ENCODE results near the gene PITPNM3. TPM values are rescaled to one million over a fixed set of nuclear protein-coding genes. Genes with fewer than 3 reads are reported as not detected.

Gene PITPNM3
- total and polyA plus RNA-seq, 12 donors: 0.12 to 0.70 (median 0.33) TPM

DNA sequence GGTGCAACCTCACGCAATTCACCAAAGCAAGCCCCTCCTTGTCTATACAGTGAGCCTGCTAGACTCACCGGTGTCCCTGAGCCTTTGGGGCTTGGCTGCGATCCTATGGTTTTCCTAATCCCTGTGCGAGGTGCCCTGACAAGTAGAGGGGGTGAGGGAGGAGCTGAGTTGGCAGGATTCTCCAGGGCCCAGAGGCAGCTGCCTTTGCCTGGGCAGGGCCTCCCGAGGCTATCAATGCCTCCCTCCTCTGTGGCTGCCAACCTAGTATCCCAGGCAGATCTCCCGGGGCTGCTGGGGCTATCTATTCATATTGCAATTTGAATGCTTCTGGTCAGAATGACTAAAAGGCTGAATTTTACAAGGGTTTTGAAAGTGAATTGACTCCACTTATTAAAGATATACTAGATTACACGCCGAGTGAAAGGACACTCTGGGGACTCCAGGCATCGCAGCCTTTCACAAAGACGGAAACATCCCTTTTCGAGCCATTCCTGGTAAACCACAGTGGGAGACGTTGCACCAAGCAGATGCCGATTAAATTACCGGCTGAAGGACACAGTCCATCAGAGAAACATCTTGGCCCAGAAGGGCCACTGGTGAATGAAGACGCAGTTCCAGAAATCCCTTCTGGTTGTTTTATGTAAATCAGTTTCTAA is 11.3 kb upstream of the PITPNM3 start:
- no peak for DNase-seq
- no peak overlapping the region for H3K27ac ChIP-seq
- no peaks in the 10 kb centered on the region for H3K9me3 ChIP-seq
- peaks cover 0 to 15% (median 0%) of the 10 kb centered on the region in 7 donors for H3K27me3 ChIP-seq
- no peaks in the 10 kb centered on the region for H3K4me1 ChIP-seq
- no peaks in the 10 kb centered on the region for H3K36me3 ChIP-seq
- TF ChIP-seq, protein P1, sequence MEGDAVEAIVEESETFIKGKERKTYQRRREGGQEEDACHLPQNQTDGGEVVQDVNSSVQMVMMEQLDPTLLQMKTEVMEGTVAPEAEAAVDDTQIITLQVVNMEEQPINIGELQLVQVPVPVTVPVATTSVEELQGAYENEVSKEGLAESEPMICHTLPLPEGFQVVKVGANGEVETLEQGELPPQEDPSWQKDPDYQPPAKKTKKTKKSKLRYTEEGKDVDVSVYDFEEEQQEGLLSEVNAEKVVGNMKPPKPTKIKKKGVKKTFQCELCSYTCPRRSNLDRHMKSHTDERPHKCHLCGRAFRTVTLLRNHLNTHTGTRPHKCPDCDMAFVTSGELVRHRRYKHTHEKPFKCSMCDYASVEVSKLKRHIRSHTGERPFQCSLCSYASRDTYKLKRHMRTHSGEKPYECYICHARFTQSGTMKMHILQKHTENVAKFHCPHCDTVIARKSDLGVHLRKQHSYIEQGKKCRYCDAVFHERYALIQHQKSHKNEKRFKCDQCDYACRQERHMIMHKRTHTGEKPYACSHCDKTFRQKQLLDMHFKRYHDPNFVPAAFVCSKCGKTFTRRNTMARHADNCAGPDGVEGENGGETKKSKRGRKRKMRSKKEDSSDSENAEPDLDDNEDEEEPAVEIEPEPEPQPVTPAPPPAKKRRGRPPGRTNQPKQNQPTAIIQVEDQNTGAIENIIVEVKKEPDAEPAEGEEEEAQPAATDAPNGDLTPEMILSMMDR (IDR thresholded peaks at IDR 0.05): no peak
- WGBS, 2 donors: 62 to 65% methylated on average over 15 of the region's 15 CpGs
- H3K4me3 ChIP-seq: no peak overlapping the region
- ATAC-seq: no peak
- intact Hi-C loops (cut with DNase I): no loop called here

DNA sequence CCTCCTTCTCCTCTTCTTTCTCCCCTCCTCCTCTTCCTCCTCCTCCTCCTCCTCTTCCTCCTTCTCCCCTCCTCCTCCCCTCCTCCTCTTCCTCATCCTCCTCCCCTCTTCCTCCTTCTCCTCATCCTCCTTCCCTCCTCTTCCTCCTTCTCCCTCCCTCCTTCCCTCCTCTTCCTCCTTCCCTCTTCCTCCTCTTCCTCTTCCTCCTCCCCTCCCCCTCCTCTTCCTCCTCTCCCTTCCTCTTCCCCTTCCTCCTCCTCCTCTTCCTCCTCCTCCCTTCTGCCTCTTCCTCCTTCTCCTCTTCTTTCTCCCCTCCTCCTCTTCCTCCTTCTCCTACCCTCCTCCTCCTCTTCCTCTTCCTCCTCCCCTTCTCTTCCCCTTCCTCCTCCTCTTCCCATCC is 5.1 kb upstream of the PITPNM3 start:
- Histone ChIP-seq H3K27me3 (peaks cover 0 to 16% (median 0%) of the 10 kb centered on the region in 7 donors), H3K9me3 (no peaks in the 10 kb centered on the region), H3K27ac (no peak overlapping the region), H3K36me3 (no peaks in the 10 kb centered on the region), H3K4me3 (no peak overlapping the region), H3K4me1 (peaks cover 0 to 9% (median 0%) of the 10 kb centered on the region in 9 donors)
- ATAC-seq (no peak), DNase-seq (no peak)
- TF ChIP-seq, protein P1 (IDR thresholded peaks at IDR 0.05): no peak
- intact Hi-C loops (cut with DNase I): no loop called here

GRCh38 chr17:6560496-6560895 is 4.1 kb upstream of the PITPNM3 start:
- intact Hi-C loops (cut with DNase I): no loop called here

GRCh38 chr17:6559753-6560215 is 3.4 kb upstream of the PITPNM3 start:
- H3K4me3 ChIP-seq: no peak overlapping the region
- no peak for ATAC-seq
- intact Hi-C loops (cut with DNase I): loop anchor here in 2 of 10 donors (5.0 to 10.0 kb wide), 2 partner anchors 65 to 87 kb away; no protein-coding TSS in a partner anchor
- H3K9me3 ChIP-seq: no peaks in the 10 kb centered on the region
- H3K27ac ChIP-seq: no peak overlapping the region
- H3K4me1 ChIP-seq: peaks cover 7 to 22% (median 13%) of the 10 kb centered on the region in 9 donors
- WGBS, 2 donors: 94 to 99% methylated on average over 5 of the region's 5 CpGs
- peaks cover 12 to 30% (median 14%) of the 10 kb centered on the region in 7 donors for H3K27me3 ChIP-seq
- DNase-seq: no peak
- no peaks in the 10 kb centered on the region for H3K36me3 ChIP-seq
- TF ChIP-seq, protein P1 (IDR thresholded peaks at IDR 0.05): no peak

More at GRCh38 chr17:6560496-6560895, 4.1 kb upstream of the PITPNM3 start:
- TF ChIP-seq, protein P1 (IDR thresholded peaks at IDR 0.05): no peak
- Histone ChIP-seq H3K27me3 (peaks cover 6 to 23% (median 7%) of the 10 kb centered on the region in 7 donors), H3K9me3 (no peaks in the 10 kb centered on the region), H3K36me3 (no peaks in the 10 kb centered on the region), H3K4me1 (peaks cover 4 to 15% (median 7%) of the 10 kb centered on the region in 9 donors), H3K4me3 (no peak overlapping the region), H3K27ac (no peak overlapping the region)
- DNase-seq (no peak), ATAC-seq (no peak)
- 80 to 89% methylated on average over 3 of the region's 3 CpGs for WGBS, 2 donors
